SH-SY5Y (cell line): Measurements from ENCODE around the gene CFAP90.

Experiments used
- GATA2 ChIP-seq: IDR thresholded peaks from 2 replicates; pipeline ENCODE4 v1.6.1; 2011; ENCODE audit warnings: mild to moderate bottlenecking, low read depth, low read length
- GATA3 ChIP-seq: IDR thresholded peaks from 2 replicates; pipeline ENCODE4 v1.6.1; 2011; ENCODE audit warnings: low read depth, mild to moderate bottlenecking, low read length, moderate library complexity

- TF ChIP-seq GATA3, result no peak
- TF ChIP-seq GATA2, result no peak
These were observed 27.3 kb downstream of the CFAP90 start for GRCh38 chr5:7823594-7823993.
